ENCODE data around the gene CADPS2. TPM values are rescaled to one million over a fixed set of nuclear protein-coding genes. Genes with fewer than 3 reads are reported as not detected.

CADPS2 gene
- total and polyA plus RNA-seq, 7 donors, result 4.7 to 13.0 (median 9.5) TPM

DNA sequence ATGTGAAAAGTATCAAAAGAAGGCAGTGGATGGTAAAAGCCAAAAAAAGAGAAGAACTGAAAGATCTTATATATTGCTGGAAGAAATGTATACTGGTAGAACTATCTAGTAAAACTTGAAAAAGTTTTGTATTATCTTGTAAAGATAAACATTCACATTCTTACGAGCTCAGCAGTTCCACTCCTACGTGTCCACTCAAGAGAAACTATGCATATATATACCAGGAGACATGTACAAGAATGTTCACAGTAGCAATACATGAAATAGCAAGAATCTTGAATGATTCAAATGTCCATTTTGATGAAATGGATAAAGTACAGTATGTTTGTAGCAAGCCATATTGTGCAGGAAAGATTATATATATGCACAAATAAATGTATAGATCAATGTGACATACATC lies 342.4 kb downstream of the CADPS2 start:
- no peak for TF ChIP-seq POLR2AphosphoS5 (IDR thresholded peaks at IDR 0.05)
- TF ChIP-seq POLR2A (IDR thresholded peaks at IDR 0.05), result no peak
- TF ChIP-seq EP300 (IDR thresholded peaks at IDR 0.05), result no peak
- TF ChIP-seq CTCF (IDR thresholded peaks at IDR 0.05), result no peak
- Histone ChIP-seq H3K36me3 (no peaks in the 10 kb centered on the region), H3K27me3 (no peaks in the 10 kb centered on the region), H3K27ac (no peak overlapping the region), H3K4me1 (no peaks in the 10 kb centered on the region), H3K4me3 (no peak overlapping the region), H3K9me3 (no peaks in the 10 kb centered on the region)
- DNase-seq, result no peak
- intact Hi-C loops (cut with DNase I), result no loop called here
- 82 to 91% methylated on average over 2 of the region's 2 CpGs for WGBS, 2 donors

- no peaks in the 10 kb centered on the region for H3K36me3 ChIP-seq
- no peak overlapping the region for H3K4me3 ChIP-seq
- no peaks in the 10 kb centered on the region for H3K27me3 ChIP-seq
- H3K9me3 ChIP-seq, result no peaks in the 10 kb centered on the region
- H3K4me1 ChIP-seq, result no peaks in the 10 kb centered on the region
- intact Hi-C loops (cut with DNase I), result no loop called here
- no peak overlapping the region for H3K27ac ChIP-seq
- no peak for DNase-seq
- TF ChIP-seq POLR2A (IDR thresholded peaks at IDR 0.05) (no peak), CTCF (IDR thresholded peaks at IDR 0.05) (no peak), POLR2AphosphoS5 (IDR thresholded peaks at IDR 0.05) (no peak), EP300 (IDR thresholded peaks at IDR 0.05) (no peak)
Observed at GRCh38 chr7:122543166-122543565, 343.1 kb downstream of the CADPS2 start.

- no peak overlapping the region for H3K27ac ChIP-seq
- no peak for TF ChIP-seq CTCF (IDR thresholded peaks at IDR 0.05)
- 40 to 81% methylated on average over 1 of the region's 1 CpG for WGBS, 2 donors
- H3K9me3 ChIP-seq, result no peaks in the 10 kb centered on the region
- intact Hi-C loops (cut with DNase I), result no loop called here
- H3K27me3 ChIP-seq, result no peaks in the 10 kb centered on the region
- no peak overlapping the region for H3K4me3 ChIP-seq
- H3K4me1 ChIP-seq, result no peaks in the 10 kb centered on the region
- H3K36me3 ChIP-seq, result no peaks in the 10 kb centered on the region
- DNase-seq, result no peak
Observed at GRCh38 chr7:122535086-122535485, 351.2 kb downstream of the CADPS2 start.

- H3K27me3 ChIP-seq, result no peaks in the 10 kb centered on the region
- H3K4me3 ChIP-seq, result no peak overlapping the region
- no peaks in the 10 kb centered on the region for H3K9me3 ChIP-seq
- no peak for DNase-seq
- TF ChIP-seq POLR2AphosphoS5 (IDR thresholded peaks at IDR 0.05) (no peak), CTCF (IDR thresholded peaks at IDR 0.05) (peak in 1 of 4 experiments; percentile 6)
- intact Hi-C loops (cut with DNase I), result no loop called here
- H3K4me1 ChIP-seq, result no peaks in the 10 kb centered on the region
- no peaks in the 10 kb centered on the region for H3K36me3 ChIP-seq
- H3K27ac ChIP-seq, result no peak overlapping the region
- 28 to 46% methylated on average over 9 of the region's 9 CpGs for WGBS, 2 donors
Observed at GRCh38 chr7:122532406-122533269, 353.6 kb downstream of the CADPS2 start.
